H1 (cell line): ENCODE results near the gene ARID1B. TPM values are rescaled to one million over a fixed set of nuclear protein-coding genes. Genes with fewer than 3 reads are reported as not detected.

Experiments used
- CTCF ChIA-PET: fragments of 300-600 bp; sonication (Branson Sonifier 250); formaldehyde crosslinking; loops from one replicate; lab custom pipeline; 2021; ENCODE audit not compliant: partially characterized antibody; lab: Charles Lee
- POLR2A ChIA-PET: fragments of 300-600 bp; sonication (Branson Sonifier 250); formaldehyde crosslinking; loops from one replicate; lab custom pipeline; 2021; ENCODE audit warnings: inconsistent platforms; ENCODE audit not compliant: partially characterized antibody; lab: Charles Lee
- DNase-seq, 2 experiments: peaks; one replicate each; pipeline versions ENCODE4 v3.0.0 to v3.0.0-alpha.2; 2010 to 2022; ENCODE audit warnings: low spot score in 2 of 2, low read depth in 1 of 2, mixed read lengths in 1 of 2
- FAIRE-seq: peaks from 2 replicates; lab custom pipeline; 2011; peaks lifted over from hg19 to GRCh38; lab: Jason Lieb, UNC
- H2AFZ ChIP-seq: 2 replicates; pipeline ENCODE4 v1.8.1; 2012; ENCODE audit warnings: low read length, inconsistent platforms
- H2AK5ac ChIP-seq: 2 replicates; pipeline ENCODE4 v1.6.1; 2013; ENCODE audit warnings: low read depth, low read length
- H2BK120ac ChIP-seq: replicated peaks from 2 replicates; pipeline ENCODE3; 2013; ENCODE audit warnings: low read depth, low read length, inconsistent platforms
- H2BK12ac ChIP-seq: 2 replicates; pipeline ENCODE4 v1.6.1; 2013; ENCODE audit warnings: low read depth, low read length
- H2BK15ac ChIP-seq: 2 replicates; pipeline ENCODE4 v1.6.1; 2013; ENCODE audit warnings: low read length
- H2BK20ac ChIP-seq: 2 replicates; pipeline ENCODE4 v1.6.1; 2013; ENCODE audit warnings: low read length
- H2BK5ac ChIP-seq: 2 replicates; pipeline ENCODE4 v1.6.1; 2013; ENCODE audit warnings: low read depth, low read length
- H3K14ac ChIP-seq: 2 replicates; pipeline ENCODE4 v1.6.1; 2013; ENCODE audit warnings: inconsistent platforms; ENCODE audit not compliant: insufficient read length
- H3K18ac ChIP-seq: 2 replicates; pipeline ENCODE4 v1.6.1; 2013; ENCODE audit warnings: low read length; ENCODE audit errors: extremely low read depth
- H3K23ac ChIP-seq: 2 replicates; pipeline ENCODE4 v1.6.1; 2013; ENCODE audit warnings: inconsistent platforms; ENCODE audit not compliant: insufficient read length
- H3K23me2 ChIP-seq: 2 replicates; pipeline ENCODE4 v1.6.1; 2013; ENCODE audit warnings: low read depth, low read length
- H3K27ac ChIP-seq: 2 replicates; pipeline ENCODE4 v1.6.1; 2011; ENCODE audit warnings: low read depth, low read length, inconsistent platforms
- H3K27me3 ChIP-seq, 4 experiments: replicated peaks in 1 of 4; 1 replicate in 1 of 4; 2 replicates in 3 of 4; pipeline versions ENCODE4 v1.6.1 to v1.8.1; 2011 to 2013; ENCODE audit warnings: low read length in 3 of 4, mild to moderate bottlenecking in 3 of 4, inconsistent platforms in 2 of 4, mixed read lengths in 2 of 4, moderate library complexity in 1 of 4; ENCODE audit not compliant: control insufficient read depth in 3 of 4, insufficient read depth in 3 of 4; ENCODE audit errors: extremely low read depth in 1 of 4
- H3K36me3 ChIP-seq, 4 experiments: 2 replicates each; pipeline versions ENCODE4 v1.6.1 to v1.8.1; 2011 to 2013; ENCODE audit warnings: mild to moderate bottlenecking in 4 of 4, low read length in 3 of 4, moderate library complexity in 2 of 4, control low read depth in 1 of 4, inconsistent platforms in 1 of 4; ENCODE audit not compliant: insufficient read depth in 4 of 4, control insufficient read depth in 2 of 4
- H3K4ac ChIP-seq: replicated peaks from 2 replicates; pipeline ENCODE3; 2013; ENCODE audit warnings: low read length, low read depth, mixed read lengths, inconsistent platforms; ENCODE audit not compliant: insufficient read length
- H3K4me1 ChIP-seq, 4 experiments: replicated peaks in 1 of 4; 1 replicate in 1 of 4; 2 replicates in 3 of 4; pipeline versions ENCODE4 v1.6.1 to v1.8.1; 2011 to 2013; ENCODE audit warnings: low read length in 3 of 4, inconsistent platforms in 2 of 4, mixed read lengths in 1 of 4; ENCODE audit not compliant: insufficient read depth in 4 of 4, control insufficient read depth in 3 of 4
- H3K4me2 ChIP-seq, 2 experiments: 2 replicates each; pipeline versions ENCODE4 v1.6.1 to v1.8.1; 2011 to 2013; ENCODE audit warnings: low read depth in 2 of 2, low read length in 2 of 2, control low read depth in 1 of 2, inconsistent platforms in 1 of 2, mild to moderate bottlenecking in 1 of 2; ENCODE audit not compliant: insufficient read depth in 1 of 2
- H3K4me3 ChIP-seq, 4 experiments: fragments of 200-600, 300-600 bp in 1 of 4; sonication (generic), shearing (Covaris generic), sonication (Bioruptor Twin) in 1 of 4; 2 replicates each; pipeline versions ENCODE4 v1.5.1 to v1.8.1; 2011 to 2016; ENCODE audit warnings: low read length in 4 of 4, low read depth in 3 of 4, control low read depth in 2 of 4, inconsistent platforms in 2 of 4, mild to moderate bottlenecking in 2 of 4, mixed read lengths in 1 of 4, moderate library complexity in 1 of 4; ENCODE audit not compliant: insufficient read depth in 2 of 4; ENCODE audit errors: extremely low read depth in 1 of 4
- H3K56ac ChIP-seq: replicated peaks from 2 replicates; pipeline ENCODE3; 2013; ENCODE audit warnings: low read depth, mild to moderate bottlenecking, mixed read lengths, low read length, inconsistent platforms; ENCODE audit not compliant: insufficient read length
- H3K79me1 ChIP-seq: 2 replicates; pipeline ENCODE4 v1.6.1; 2013; ENCODE audit warnings: low read depth, low read length, control low read depth
- H3K79me2 ChIP-seq, 2 experiments: 2 replicates each; pipeline versions ENCODE4 v1.6.1 to v1.8.1; 2012 to 2013; ENCODE audit warnings: low read length in 2 of 2, mild to moderate bottlenecking in 2 of 2, inconsistent platforms in 1 of 2; ENCODE audit not compliant: insufficient read depth in 2 of 2, control insufficient read depth in 1 of 2
- H3K9ac ChIP-seq, 4 experiments: replicated peaks in 1 of 4; 1 replicate in 1 of 4; 2 replicates in 3 of 4; pipeline versions ENCODE4 v1.6.1 to v1.8.1; 2011 to 2013; ENCODE audit warnings: low read depth in 3 of 4, low read length in 3 of 4, control low read depth in 2 of 4, mild to moderate bottlenecking in 2 of 4, moderate library complexity in 2 of 4, inconsistent platforms in 1 of 4; ENCODE audit errors: extremely low read depth in 1 of 4
- H3K9me3 ChIP-seq, 2 experiments: 2 replicates each; pipeline versions ENCODE4 v1.6.1 to v1.8.1; 2012 to 2013; ENCODE audit warnings: mild to moderate bottlenecking in 2 of 2, moderate library complexity in 2 of 2, control low read depth in 1 of 2, inconsistent platforms in 1 of 2, low read depth in 1 of 2, low read length in 1 of 2, mixed read lengths in 1 of 2; ENCODE audit not compliant: insufficient read depth in 2 of 2
- H4K20me1 ChIP-seq, 2 experiments: replicated peaks in 1 of 2; 2 replicates each; pipeline versions ENCODE3 to v1.8.1; 2011 to 2013; ENCODE audit warnings: inconsistent platforms in 2 of 2, low read length in 2 of 2, mild to moderate bottlenecking in 1 of 2; ENCODE audit not compliant: insufficient read depth in 2 of 2, control insufficient read depth in 1 of 2
- H4K5ac ChIP-seq: 2 replicates; pipeline ENCODE4 v1.6.1; 2013; ENCODE audit warnings: low read length, low read depth, mixed read lengths, inconsistent platforms; ENCODE audit not compliant: insufficient read length
- H4K8ac ChIP-seq: 2 replicates; pipeline ENCODE4 v1.8.0; 2013; ENCODE audit warnings: mild to moderate bottlenecking, moderate library complexity, low read length, inconsistent platforms; ENCODE audit not compliant: insufficient read depth; ENCODE audit errors: extremely low read depth
- H4K91ac ChIP-seq: replicated peaks from 2 replicates; pipeline ENCODE3; 2013; ENCODE audit warnings: low read length, mixed read lengths, inconsistent platforms; ENCODE audit not compliant: insufficient read length
- BRCA1 ChIP-seq: IDR thresholded peaks from 2 replicates; pipeline ENCODE4 v1.6.1; 2012; ENCODE audit warnings: low read depth, low read length, improper control_type of control experiment
- CBX5 ChIP-seq: fragments of 300-800, 300-1000 bp; sonication (generic); IDR thresholded peaks from 2 replicates; pipeline ENCODE4 v1.7.1; 2016; ENCODE audit warnings: antibody characterized with exemption, low read length, low read depth
- CBX8 ChIP-seq: fragments of 300-800, 300-1000 bp; sonication (generic); IDR thresholded peaks from 2 replicates; pipeline ENCODE4 v1.7.1; 2016; ENCODE audit warnings: low read depth, low read length, borderline replicate concordance
- EZH2 ChIP-seq: fragments of 200-600 bp; sonication (generic); IDR thresholded peaks from 2 replicates; pipeline ENCODE4 v1.7.1; 2012; ENCODE audit warnings: low read depth, mild to moderate bottlenecking, moderate library complexity, low read length, inconsistent platforms; ENCODE audit not compliant: severe bottlenecking
- HDAC2 ChIP-seq, 2 experiments: fragments of 300-600 bp in 1 of 2; sonication (generic) in 1 of 2; IDR thresholded peaks; 2 replicates each; pipeline ENCODE4 v1.6.1; 2011 to 2012; ENCODE audit warnings: low read depth in 2 of 2, low read length in 2 of 2, mild to moderate bottlenecking in 2 of 2, moderate library complexity in 2 of 2, borderline replicate concordance in 1 of 2, inconsistent platforms in 1 of 2
- JUND ChIP-seq: IDR thresholded peaks from 2 replicates; pipeline ENCODE4 v1.6.1; 2011; ENCODE audit warnings: mild to moderate bottlenecking, improper control_type of control experiment, low read length
- KDM5A ChIP-seq: fragments of 200-600 bp; IDR thresholded peaks from 2 replicates; pipeline ENCODE4 v1.7.1; 2012; ENCODE audit warnings: mild to moderate bottlenecking, low read length, inconsistent platforms, mixed read lengths
- NRF1 ChIP-seq: IDR thresholded peaks from 2 replicates; pipeline ENCODE4 v1.6.1; 2011; ENCODE audit warnings: mild to moderate bottlenecking, low read depth, low read length, improper control_type of control experiment
- SIRT6 ChIP-seq: IDR thresholded peaks from one replicate; pipeline ENCODE4 v1.7.1; 2012; ENCODE audit warnings: low read length, inconsistent platforms
- SIX5 ChIP-seq: IDR thresholded peaks from 2 replicates; pipeline ENCODE4 v1.6.1; 2011; ENCODE audit warnings: mild to moderate bottlenecking, low read depth, low read length
- WGBS, 2 experiments: shearing (Covaris generic) in 1 of 2; methylation state at CpG; one replicate each; pipeline versions ENCODE4 v1.1.6 to v1.1.7; 2013 to 2015; ENCODE audit warnings: low lambda C conversion rate in 2 of 2, mixed read lengths in 2 of 2, inconsistent platforms in 1 of 2, low coverage in 1 of 2, missing lambda C conversion rate in 1 of 2; ENCODE audit not compliant: insufficient replicate concordance in 2 of 2, insufficient coverage in 1 of 2, insufficient read length in 1 of 2; ENCODE audit errors: extremely low coverage in 1 of 2, missing lambda C conversion rate in 1 of 2; 5-methylcytosine and 5-hydroxymethylcytosine counted together
- polyA plus RNA-seq, 7 experiments: library from polyadenylated mRNA; depleted of rRNA in 3 of 7; stranded (reverse) in 5 of 7; unstranded in 2 of 7; fragments of >200 nt in 5 of 7; fragments of 200-250 nt in 2 of 7; gene quantifications; 1 replicate in 5 of 7; 2 replicates in 1 of 7; 4 replicates in 1 of 7; pipeline versions ENCODE4 v1.2.1 to v1.2.3, GENCODE V29; 2011 to 2013; ENCODE audit warnings: missing spikeins in 2 of 7, mixed read lengths in 2 of 7
- total RNA-seq: library from RNA; stranded (reverse); fragmentation: NEBNext Ultra II Directional; extraction: Animal tissue kit (Norgen Biotek cat#: 25700); gene quantifications from 2 replicates; pipeline ENCODE4 v1.2.1, GENCODE V29; 2021
- TF ChIP-seq, protein P1 (sequence below): IDR thresholded peaks from 2 replicates; pipeline ENCODE4 v1.6.1; 2012; ENCODE audit warnings: inconsistent platforms
- TF ChIP-seq, protein P2 (sequence below): IDR thresholded peaks from 2 replicates; pipeline ENCODE4 v1.6.1; 2012; ENCODE audit warnings: low read length, inconsistent platforms

Gene ARID1B
- total and polyA plus RNA-seq, 2 of the 8 experiments (the other 6 are each of a cell fraction or from before 2014, with no cell fraction given) = 24.3 to 70.3 TPM

GRCh38 chr6:156980515-156980914 lies 203.3 kb downstream of the ARID1B start:
- H2BK12ac ChIP-seq = no peak overlapping the region
- no peak overlapping the region for H3K4me2 ChIP-seq
- no peak overlapping the region for H3K18ac ChIP-seq
- no peak overlapping the region for H2BK20ac ChIP-seq
- H3K79me1 ChIP-seq = peaks cover 10% of the 10 kb centered on the region
- no peaks in the 10 kb centered on the region for H3K23me2 ChIP-seq
- H3K56ac ChIP-seq = no peak overlapping the region
- no peak overlapping the region for H2AFZ ChIP-seq
- FAIRE-seq (no peak), DNase-seq (no peak)
- H2BK15ac ChIP-seq = no peak overlapping the region
- H4K8ac ChIP-seq = no peak overlapping the region
- H3K4me1 ChIP-seq = peaks cover 2 to 20% (median 16%) of the 10 kb centered on the region in 4 experiments
- CTCF ChIA-PET = interaction anchor here (1.2 to 1.3 kb wide), 2 partner anchors 38 to 105 kb away, joined by 3 to 4 read pairs; no protein-coding TSS in a partner anchor
- H3K79me2 ChIP-seq = peaks cover 3 to 99% of the 10 kb centered on the region in 2 experiments; a peak in 3 of 4 replicates
- H2BK120ac ChIP-seq = no peak overlapping the region
- H3K4ac ChIP-seq = no peak overlapping the region
- no peak overlapping the region for H4K91ac ChIP-seq
- peaks cover 0 to 6% of the 10 kb centered on the region in 2 experiments for H4K20me1 ChIP-seq
- H3K9me3 ChIP-seq = no peaks in the 10 kb centered on the region
- no peak overlapping the region for H3K27ac ChIP-seq
- no peaks in the 10 kb centered on the region for H3K27me3 ChIP-seq
- H3K14ac ChIP-seq = no peak overlapping the region
- no peak overlapping the region for H3K23ac ChIP-seq
- 82% methylated on average over 10 of the region's 10 CpGs; no CpG with 5 or more reads in 1 of the 2 experiments for WGBS, 2 experiments
- H4K5ac ChIP-seq = no peak overlapping the region
- no peak overlapping the region for H3K4me3 ChIP-seq
- H2AK5ac ChIP-seq = no peak overlapping the region
- H3K36me3 ChIP-seq = no peaks in the 10 kb centered on the region
- POLR2A ChIA-PET = interaction anchor here (1.0 kb wide), 1 partner anchor 12 kb away, joined by 3 read pairs; no protein-coding TSS in a partner anchor
- no peak overlapping the region for H2BK5ac ChIP-seq
- H3K9ac ChIP-seq = no peak overlapping the region
- no peak for TF ChIP-seq KDM5A
- TF ChIP-seq HDAC2 (IDR thresholded peaks at IDR 0.05; ENCODE audit: borderline replicate concordance in 1 of 2, low read depth in 2 of 2, low read length in 2 of 2) = no peak
- no peak for TF ChIP-seq JUND
- TF ChIP-seq CBX5 = no peak
- no peak for TF ChIP-seq BRCA1
- TF ChIP-seq SIX5 = no peak
- TF ChIP-seq SIRT6 = no peak
- TF ChIP-seq, protein P1, sequence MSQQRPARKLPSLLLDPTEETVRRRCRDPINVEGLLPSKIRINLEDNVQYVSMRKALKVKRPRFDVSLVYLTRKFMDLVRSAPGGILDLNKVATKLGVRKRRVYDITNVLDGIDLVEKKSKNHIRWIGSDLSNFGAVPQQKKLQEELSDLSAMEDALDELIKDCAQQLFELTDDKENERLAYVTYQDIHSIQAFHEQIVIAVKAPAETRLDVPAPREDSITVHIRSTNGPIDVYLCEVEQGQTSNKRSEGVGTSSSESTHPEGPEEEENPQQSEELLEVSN = no peak
- no peak for TF ChIP-seq EZH2
- TF ChIP-seq CBX8 = no peak
- TF ChIP-seq, protein P2, sequence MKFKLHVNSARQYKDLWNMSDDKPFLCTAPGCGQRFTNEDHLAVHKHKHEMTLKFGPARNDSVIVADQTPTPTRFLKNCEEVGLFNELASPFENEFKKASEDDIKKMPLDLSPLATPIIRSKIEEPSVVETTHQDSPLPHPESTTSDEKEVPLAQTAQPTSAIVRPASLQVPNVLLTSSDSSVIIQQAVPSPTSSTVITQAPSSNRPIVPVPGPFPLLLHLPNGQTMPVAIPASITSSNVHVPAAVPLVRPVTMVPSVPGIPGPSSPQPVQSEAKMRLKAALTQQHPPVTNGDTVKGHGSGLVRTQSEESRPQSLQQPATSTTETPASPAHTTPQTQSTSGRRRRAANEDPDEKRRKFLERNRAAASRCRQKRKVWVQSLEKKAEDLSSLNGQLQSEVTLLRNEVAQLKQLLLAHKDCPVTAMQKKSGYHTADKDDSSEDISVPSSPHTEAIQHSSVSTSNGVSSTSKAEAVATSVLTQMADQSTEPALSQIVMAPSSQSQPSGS = no peak
- no peak for TF ChIP-seq NRF1
